Hematopoietic multipotent progenitor cell treated with erythropoietin and hydrocortisone succinate and interleukin-3 and kit ligand, for 17 days (in vitro differentiated cells): Measurements from ENCODE around the gene WNT3A.
A peak's percentile ranks its signal among the peaks of the same experiment; 100 is the strongest.

ENCODE experiments used
- DNase-seq: peaks from one replicate; pipeline ENCODE4 v3.0.0-alpha.2; 2015; ENCODE audit warnings: low spot score

WNT3A gene

GRCh38 chr1:228048659-228049298 is 42.0 kb downstream of the WNT3A start:
- no peak for DNase-seq

GRCh38 chr1:228050571-228051231 is 43.9 kb downstream of the WNT3A start:
- DNase-seq = no peak

- no peak for DNase-seq
These were observed 51.6 kb downstream of the WNT3A start for GRCh38 chr1:228058172-228058948.

GRCh38 chr1:228058949-228059633 is 52.3 kb downstream of the WNT3A start:
- no peak for DNase-seq

- peak; percentile 67 for DNase-seq
These were observed 53.0 kb downstream of the WNT3A start for GRCh38 chr1:228059634-228060457.

GRCh38 chr1:228060458-228061190 is 53.8 kb downstream of the WNT3A start:
- DNase-seq = no peak

- DNase-seq = no peak
These were observed 54.8 kb downstream of the WNT3A start for GRCh38 chr1:228061411-228062084.

GRCh38 chr1:228062085-228062791 is 55.4 kb downstream of the WNT3A start:
- DNase-seq = no peak

- no peak for DNase-seq
These were observed 56.0 kb downstream of the WNT3A start for GRCh38 chr1:228062812-228063211.

GRCh38 chr1:228063251-228064191 is 56.7 kb downstream of the WNT3A start:
- DNase-seq = no peak

- DNase-seq = no peak
These were observed 57.5 kb downstream of the WNT3A start for GRCh38 chr1:228064296-228064695.

- DNase-seq = no peak
These were observed 58.1 kb downstream of the WNT3A start for GRCh38 chr1:228064741-228065542.

GRCh38 chr1:228065543-228066347 is 58.9 kb downstream of the WNT3A start:
- DNase-seq = no peak

- no peak for DNase-seq
These were observed 59.6 kb downstream of the WNT3A start for GRCh38 chr1:228066416-228066815.

- no peak for DNase-seq
These were observed 60.3 kb downstream of the WNT3A start for GRCh38 chr1:228066891-228067654.

GRCh38 chr1:228068359-228068758 is 61.6 kb downstream of the WNT3A start:
- no peak for DNase-seq
